PC-9 (cell line): ENCODE results near the gene ACOT2. TPM values are rescaled to one million over a fixed set of nuclear protein-coding genes. Genes with fewer than 3 reads are reported as not detected.

Source experiments
- BruUV-seq: library from RNA; stranded (reverse); fragments of 400-500 nt; replicated peaks from 2 replicates; lab custom pipeline; 2021; lab: Mats Ljungman, UMichigan
- CTCF ChIA-PET: fragments of 300-600 bp; sonication (Branson Sonifier 250); formaldehyde crosslinking; loops from one replicate; lab custom pipeline; 2022; ENCODE audit warnings: antibody characterized with exemption; lab: Charles Lee
- POLR2A ChIA-PET: fragments of 300-600 bp; sonication (Branson Sonifier 250); formaldehyde crosslinking; loops from one replicate; lab custom pipeline; 2022; ENCODE audit warnings: antibody characterized with exemption; ENCODE audit not compliant: unreplicated experiment; lab: Charles Lee
- DNase-seq, 2 experiments: peaks; one replicate each; pipeline versions ENCODE4 v3.0.0 to v3.0.0-alpha.2; 2015 to 2022; ENCODE audit warnings: mixed read lengths in 1 of 2
- H2AFZ ChIP-seq: fragments of 200-600 bp; sonication (generic); 2 replicates; pipeline ENCODE4 v1.8.1; 2017; ENCODE audit warnings: antibody characterized with exemption
- H3F3A ChIP-seq: fragments of 200-600 bp; sonication (generic); 2 replicates; pipeline ENCODE4 v1.8.1; 2017; ENCODE audit warnings: antibody characterized with exemption, mild to moderate bottlenecking, low read depth; ENCODE audit not compliant: insufficient read depth
- H3K27ac ChIP-seq: fragments of 200-600 bp; sonication (generic); 2 replicates; pipeline ENCODE4 v1.6.1; 2016; ENCODE audit warnings: mixed run types
- H3K27me3 ChIP-seq: fragments of 200-600 bp; sonication (generic); 2 replicates; pipeline ENCODE4 v1.6.1; 2016; ENCODE audit warnings: low read depth, mixed run types; ENCODE audit not compliant: insufficient read depth
- H3K36me3 ChIP-seq: fragments of 200-600 bp; sonication (generic); 2 replicates; pipeline ENCODE4 v1.6.1; 2016; ENCODE audit warnings: low read depth, mixed run types
- H3K4me1 ChIP-seq: fragments of 200-600 bp; sonication (generic); replicated peaks from 2 replicates; pipeline ENCODE4 v1.6.1; 2016; ENCODE audit warnings: mixed run types; ENCODE audit not compliant: insufficient read depth
- H3K4me2 ChIP-seq: fragments of 200-600 bp; sonication (generic); 2 replicates; pipeline ENCODE4 v1.6.1; 2017; ENCODE audit warnings: mixed run types
- H3K4me3 ChIP-seq: fragments of 200-600 bp; sonication (generic); 2 replicates; pipeline ENCODE4 v1.6.1; 2016; ENCODE audit warnings: mixed run types
- H3K79me2 ChIP-seq: fragments of 200-600 bp; sonication (generic); 2 replicates; pipeline ENCODE4 v1.6.1; 2017; ENCODE audit warnings: low read depth, mixed run types
- H3K9me2 ChIP-seq: fragments of 200-600 bp; sonication (generic); 2 replicates; pipeline ENCODE4 v1.8.1; 2017; ENCODE audit warnings: mild to moderate bottlenecking; ENCODE audit not compliant: insufficient read depth
- H3K9me3 ChIP-seq: fragments of 200-600 bp; sonication (generic); 2 replicates; pipeline ENCODE4 v1.8.1; 2016; ENCODE audit warnings: low read depth; ENCODE audit not compliant: insufficient read depth
- H4K20me1 ChIP-seq: fragments of 200-600 bp; sonication (generic); 2 replicates; pipeline ENCODE4 v1.8.1; 2017; ENCODE audit not compliant: insufficient read depth
- EZH2 ChIP-seq: fragments of 200-600 bp; sonication (generic); IDR thresholded peaks from 2 replicates; pipeline ENCODE4 v1.8.0; 2017; ENCODE audit warnings: antibody characterized with exemption, low read depth
- intact Hi-C: fragments of 100-400 bp; cut with micrococcal nuclease; formaldehyde crosslinking; loops from one replicate; pipeline ENCODE4 v1.10.0; 2022; ENCODE audit not compliant: unreplicated experiment
- total RNA-seq: library from RNA; stranded (reverse); gene quantifications from 2 replicates; pipeline ENCODE4 v1.2.3, GENCODE V29; 2021
- TF ChIP-seq, protein P1 (sequence below): fragments of 200-600 bp; sonication (generic); conservative IDR thresholded peaks from 2 replicates; pipeline ENCODE4 v1.6.1; 2017; ENCODE audit warnings: mixed run types, antibody characterized with exemption, mild to moderate bottlenecking, moderate library complexity

The ACOT2 gene
- total RNA-seq, 1 experiment from 2014 or later: 7.2 TPM

GRCh38 chr14:73612339-73613045 is 43.5 kb downstream of the ACOT2 start, which contains the start of gene ACOT6:
ACOT6 (plus strand) TSS chr14:73612517; CDS start chr14:73612572, 55 bp downstream.
- intact Hi-C loops: no loop called here
- Histone ChIP-seq H3K27me3 (no peaks in the 10 kb centered on the region), H3K27ac (no peak within 1 kb of the TSS), H3K9me2 (no peaks in the 10 kb centered on the region), H3F3A (peaks cover 26% of the 10 kb centered on the region), H3K4me2 (peak within 1 kb of the TSS; percentile 68), H3K79me2 (no peaks in the 10 kb centered on the region), H3K9me3 (no peaks in the 10 kb centered on the region), H3K4me1 (peaks cover 29% of the 10 kb centered on the region), H4K20me1 (no peaks in the 10 kb centered on the region), H2AFZ (peak within 1 kb of the TSS; percentile 79), H3K4me3 (peak within 1 kb of the TSS; percentile 60; the same call in 1 of the 2 replicates), H3K36me3 (no peaks in the 10 kb centered on the region)
- BruUV-seq: no TSS peak
- POLR2A ChIA-PET: no interaction called here
- peak; percentile 58 to 70 for DNase-seq
- CTCF ChIA-PET: interaction anchor here (0.5 to 1.5 kb wide), 3 partner anchors 21 to 500 kb away, joined by 3 to 5 read pairs (median 4); no protein-coding TSS in a partner anchor
- no peak for TF ChIP-seq EZH2
- TF ChIP-seq, protein P1, sequence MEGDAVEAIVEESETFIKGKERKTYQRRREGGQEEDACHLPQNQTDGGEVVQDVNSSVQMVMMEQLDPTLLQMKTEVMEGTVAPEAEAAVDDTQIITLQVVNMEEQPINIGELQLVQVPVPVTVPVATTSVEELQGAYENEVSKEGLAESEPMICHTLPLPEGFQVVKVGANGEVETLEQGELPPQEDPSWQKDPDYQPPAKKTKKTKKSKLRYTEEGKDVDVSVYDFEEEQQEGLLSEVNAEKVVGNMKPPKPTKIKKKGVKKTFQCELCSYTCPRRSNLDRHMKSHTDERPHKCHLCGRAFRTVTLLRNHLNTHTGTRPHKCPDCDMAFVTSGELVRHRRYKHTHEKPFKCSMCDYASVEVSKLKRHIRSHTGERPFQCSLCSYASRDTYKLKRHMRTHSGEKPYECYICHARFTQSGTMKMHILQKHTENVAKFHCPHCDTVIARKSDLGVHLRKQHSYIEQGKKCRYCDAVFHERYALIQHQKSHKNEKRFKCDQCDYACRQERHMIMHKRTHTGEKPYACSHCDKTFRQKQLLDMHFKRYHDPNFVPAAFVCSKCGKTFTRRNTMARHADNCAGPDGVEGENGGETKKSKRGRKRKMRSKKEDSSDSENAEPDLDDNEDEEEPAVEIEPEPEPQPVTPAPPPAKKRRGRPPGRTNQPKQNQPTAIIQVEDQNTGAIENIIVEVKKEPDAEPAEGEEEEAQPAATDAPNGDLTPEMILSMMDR: no peak

DNA sequence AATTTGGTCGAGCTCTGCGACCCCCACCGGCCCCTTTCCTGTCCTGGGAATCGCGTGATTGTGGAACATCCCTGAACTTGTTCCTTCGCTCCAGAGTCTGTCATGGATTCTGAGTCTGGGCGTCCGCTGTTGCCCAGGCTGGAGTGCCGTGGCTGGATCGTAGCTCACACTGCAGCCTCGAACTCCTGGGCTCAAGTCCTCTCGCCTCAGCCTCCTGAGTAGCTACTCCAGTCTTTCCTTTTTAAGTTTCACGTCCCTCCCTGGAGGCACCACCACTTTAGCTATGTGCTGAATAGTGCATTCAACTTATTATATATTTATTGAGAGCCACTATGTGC is 44.0 kb downstream of the ACOT2 start:
- no peak for DNase-seq
- intact Hi-C loops: no loop called here
- H3K27me3 ChIP-seq: no peaks in the 10 kb centered on the region
- H3F3A ChIP-seq: peaks cover 26% of the 10 kb centered on the region
- no peaks in the 10 kb centered on the region for H3K9me3 ChIP-seq
- H3K36me3 ChIP-seq: no peaks in the 10 kb centered on the region
- peak overlapping the region; percentile 68 for H3K4me2 ChIP-seq
- no peaks in the 10 kb centered on the region for H4K20me1 ChIP-seq
- ChIA-PET CTCF (interaction anchor here (0.5 to 1.5 kb wide), 3 partner anchors 21 to 500 kb away, joined by 3 to 5 read pairs (median 4); no protein-coding TSS in a partner anchor), POLR2A (no interaction called here)
- BruUV-seq: no TSS peak
- H3K79me2 ChIP-seq: no peaks in the 10 kb centered on the region
- H3K27ac ChIP-seq: no peak overlapping the region
- peak overlapping the region; percentile 60; the same call in 1 of the 2 replicates for H3K4me3 ChIP-seq
- H3K9me2 ChIP-seq: no peaks in the 10 kb centered on the region
- H3K4me1 ChIP-seq: peaks cover 29% of the 10 kb centered on the region
- TF ChIP-seq, protein P1: no peak
- TF ChIP-seq EZH2: no peak
- H2AFZ ChIP-seq: peak overlapping the region; percentile 79

- ChIA-PET CTCF (interaction anchor here (0.8 to 1.5 kb wide), 3 partner anchors 20 to 280 kb away, joined by 4 to 5 read pairs (median 4); no protein-coding TSS in a partner anchor), POLR2A (no interaction called here)
- Histone ChIP-seq H3K79me2 (no peaks in the 10 kb centered on the region), H3K9me2 (no peaks in the 10 kb centered on the region), H4K20me1 (no peaks in the 10 kb centered on the region), H3K9me3 (no peaks in the 10 kb centered on the region), H3K27ac (no peak overlapping the region), H3K27me3 (no peaks in the 10 kb centered on the region), H3K36me3 (no peaks in the 10 kb centered on the region), H3F3A (peaks cover 26% of the 10 kb centered on the region), H3K4me1 (peaks cover 29% of the 10 kb centered on the region), H3K4me2 (peak overlapping the region; percentile 68), H3K4me3 (no peak overlapping the region), H2AFZ (no peak overlapping the region)
- intact Hi-C loops: no loop called here
- BruUV-seq: no TSS peak
- peak in 1 of 2 experiments; percentile 46 for DNase-seq
- TF ChIP-seq, protein P1: no peak
- no peak for TF ChIP-seq EZH2
Measured at GRCh38 chr14:73613419-73613963, 44.5 kb downstream of the ACOT2 start.
